HEK293 (cell line): ENCODE measurements around the gene STPG3.
A peak's percentile ranks its signal among the peaks of the same experiment; 100 is the strongest.

ENCODE experiments used
- CTCF ChIP-seq: fragments of 450-650 bp; formaldehyde crosslinking; IDR thresholded peaks from 2 replicates; pipeline ENCODE4 v1.5.1; 2016; ENCODE audit warnings: missing biosample characterization, missing genetic modification characterization
- TCF7L2 ChIP-seq: IDR thresholded peaks from 2 replicates; pipeline ENCODE4 v1.6.1; 2011; ENCODE audit warnings: low read depth, mild to moderate bottlenecking, inconsistent platforms, low read length, moderate library complexity, borderline replicate concordance
- ZBTB20 ChIP-seq: fragments of 450-650 bp; formaldehyde crosslinking; IDR thresholded peaks from 2 replicates; pipeline ENCODE4 v1.5.1; 2016; ENCODE audit warnings: missing biosample characterization, missing genetic modification characterization
- ZFP41 ChIP-seq: fragments of 450-650 bp; formaldehyde crosslinking; IDR thresholded peaks from 2 replicates; pipeline ENCODE4 v1.5.1; 2016; ENCODE audit warnings: missing biosample characterization, missing genetic modification characterization, borderline replicate concordance
- ZNF248 ChIP-seq: fragments of 450-650 bp; formaldehyde crosslinking; IDR thresholded peaks from 2 replicates; pipeline ENCODE4 v1.5.1; 2017; ENCODE audit warnings: missing biosample characterization, missing genetic modification characterization
- ZNF350 ChIP-seq: fragments of 450-650 bp; formaldehyde crosslinking; IDR thresholded peaks from 2 replicates; pipeline ENCODE4 v1.5.0; 2017; ENCODE audit warnings: missing biosample characterization, mild to moderate bottlenecking, missing genetic modification characterization
- ZNF416 ChIP-seq: fragments of 450-650 bp; formaldehyde crosslinking; IDR thresholded peaks from 2 replicates; pipeline ENCODE4 v1.5.1; 2016; ENCODE audit warnings: missing biosample characterization, missing genetic modification characterization
- ZNF513 ChIP-seq: fragments of 450-650 bp; IDR thresholded peaks from 2 replicates; pipeline ENCODE4 v1.5.1; 2018; ENCODE audit warnings: missing biosample characterization, missing genetic modification characterization
- ZNF530 ChIP-seq: fragments of 450-650 bp; formaldehyde crosslinking; IDR thresholded peaks from 2 replicates; pipeline ENCODE4 v1.5.1; 2016; ENCODE audit warnings: low read depth, missing biosample characterization, missing genetic modification characterization
- ZNF670 ChIP-seq: fragments of 450-650 bp; formaldehyde crosslinking; IDR thresholded peaks from 2 replicates; pipeline ENCODE4 v1.5.1; 2016; ENCODE audit warnings: missing biosample characterization, missing genetic modification characterization, low read depth
- ZNF837 ChIP-seq: fragments of 450-650 bp; formaldehyde crosslinking; IDR thresholded peaks from 2 replicates; pipeline ENCODE4 v1.5.1; 2016; ENCODE audit warnings: missing biosample characterization, missing genetic modification characterization
- TF ChIP-seq, protein P1 (sequence below): fragments of 450-650 bp; formaldehyde crosslinking; IDR thresholded peaks from 2 replicates; pipeline ENCODE4 v1.5.1; 2016; ENCODE audit warnings: missing biosample characterization, missing genetic modification characterization, borderline replicate concordance

GRCh38 chr9:137293482-137294090, 42.5 kb downstream of the STPG3 start:
- TF ChIP-seq ZNF530 (tag by site-specific recombination) (no peak), CTCF (tag by site-specific recombination) (no peak), ZBTB20 (tag by site-specific recombination) (peak; percentile 50; the same call in 1 of the 2 replicates), ZNF837 (tag by site-specific recombination) (no peak), ZFP41 (tag by site-specific recombination) (no peak), TCF7L2 (no peak), ZNF416 (no peak), ZNF248 (tag by site-specific recombination) (no peak), ZNF513 (tag by site-specific recombination) (no peak), ZNF350 (tag by site-specific recombination) (no peak), ZNF670 (tag by site-specific recombination) (no peak)
- TF ChIP-seq, protein P1, sequence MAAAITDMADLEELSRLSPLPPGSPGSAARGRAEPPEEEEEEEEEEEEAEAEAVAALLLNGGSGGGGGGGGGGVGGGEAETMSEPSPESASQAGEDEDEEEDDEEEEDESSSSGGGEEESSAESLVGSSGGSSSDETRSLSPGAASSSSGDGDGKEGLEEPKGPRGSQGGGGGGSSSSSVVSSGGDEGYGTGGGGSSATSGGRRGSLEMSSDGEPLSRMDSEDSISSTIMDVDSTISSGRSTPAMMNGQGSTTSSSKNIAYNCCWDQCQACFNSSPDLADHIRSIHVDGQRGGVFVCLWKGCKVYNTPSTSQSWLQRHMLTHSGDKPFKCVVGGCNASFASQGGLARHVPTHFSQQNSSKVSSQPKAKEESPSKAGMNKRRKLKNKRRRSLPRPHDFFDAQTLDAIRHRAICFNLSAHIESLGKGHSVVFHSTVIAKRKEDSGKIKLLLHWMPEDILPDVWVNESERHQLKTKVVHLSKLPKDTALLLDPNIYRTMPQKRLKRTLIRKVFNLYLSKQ (tag by site-specific recombination), result no peak
